KMS-11 (cell line): Measurements from ENCODE around the gene AHCYL2.

Experiments used
- H2AFZ ChIP-seq: fragments of 200-600 bp; sonication (generic); 2 replicates; pipeline ENCODE4 v1.6.1; 2016; ENCODE audit warnings: antibody characterized with exemption, mixed run types, low read depth
- H3K27ac ChIP-seq: fragments of 200-600 bp; sonication (generic); 2 replicates; pipeline ENCODE4 v1.6.1; 2016; ENCODE audit warnings: mild to moderate bottlenecking, mixed run types
- H3K27me3 ChIP-seq: fragments of 200-600 bp; sonication (generic); 2 replicates; pipeline ENCODE4 v1.6.1; 2017; ENCODE audit warnings: mild to moderate bottlenecking, low read depth, mixed run types, moderate library complexity; ENCODE audit not compliant: insufficient read depth
- H3K36me3 ChIP-seq: fragments of 200-600 bp; sonication (generic); 2 replicates; pipeline ENCODE4 v1.6.1; 2017; ENCODE audit warnings: mild to moderate bottlenecking, mixed run types; ENCODE audit not compliant: insufficient read depth
- H3K4me1 ChIP-seq: fragments of 200-600 bp; sonication (generic); 2 replicates; pipeline ENCODE4 v1.6.1; 2016; ENCODE audit warnings: mild to moderate bottlenecking, low read depth, mixed run types; ENCODE audit not compliant: poor library complexity, severe bottlenecking
- H3K4me2 ChIP-seq: fragments of 200-600 bp; sonication (generic); 2 replicates; pipeline ENCODE4 v1.7.0; 2016; ENCODE audit warnings: mild to moderate bottlenecking, mixed run types
- H3K4me3 ChIP-seq: fragments of 200-600 bp; sonication (generic); IDR thresholded peaks from 2 replicates; pipeline ENCODE4 v1.6.1; 2017; ENCODE audit warnings: low read depth, low read length, mixed read lengths; ENCODE audit not compliant: insufficient read depth
- H3K79me2 ChIP-seq: fragments of 200-600 bp; sonication (generic); 2 replicates; pipeline ENCODE4 v1.6.1; 2016; ENCODE audit warnings: low read depth, mixed run types; ENCODE audit not compliant: insufficient read depth
- H3K9ac ChIP-seq: fragments of 200-600 bp; sonication (generic); 2 replicates; pipeline ENCODE4 v1.6.1; 2016; ENCODE audit warnings: mild to moderate bottlenecking, mixed run types
- H4K20me1 ChIP-seq: fragments of 200-600 bp; sonication (generic); 2 replicates; pipeline ENCODE4 v1.6.1; 2016; ENCODE audit warnings: mild to moderate bottlenecking, mixed run types; ENCODE audit not compliant: insufficient read depth
- CTCF ChIP-seq: fragments of 200-600 bp; sonication (generic); conservative IDR thresholded peaks from 2 replicates; pipeline ENCODE4 v1.6.1; 2017; ENCODE audit warnings: low read depth, mild to moderate bottlenecking, antibody characterized with exemption, low read length, moderate library complexity, mixed read lengths

AHCYL2 gene

GRCh38 chr7:129281163-129281562 lies 56.3 kb downstream of the AHCYL2 start:
- H3K27ac ChIP-seq: no peak overlapping the region
- no peak overlapping the region for H3K4me2 ChIP-seq
- TF ChIP-seq CTCF: no peak
- no peak overlapping the region for H3K4me3 ChIP-seq
- no peaks in the 10 kb centered on the region for H4K20me1 ChIP-seq
- no peak overlapping the region for H2AFZ ChIP-seq
- no peaks in the 10 kb centered on the region for H3K79me2 ChIP-seq
- H3K27me3 ChIP-seq: no peaks in the 10 kb centered on the region
- H3K9ac ChIP-seq: no peak overlapping the region
- no peaks in the 10 kb centered on the region for H3K36me3 ChIP-seq
- peaks cover 6% of the 10 kb centered on the region for H3K4me1 ChIP-seq

GRCh38 chr7:129282865-129283264 lies 58.0 kb downstream of the AHCYL2 start:
- H3K4me1 ChIP-seq: peaks cover 6% of the 10 kb centered on the region
- H3K4me3 ChIP-seq: no peak overlapping the region
- H3K79me2 ChIP-seq: no peaks in the 10 kb centered on the region
- TF ChIP-seq CTCF: no peak
- H3K36me3 ChIP-seq: no peaks in the 10 kb centered on the region
- H3K9ac ChIP-seq: no peak overlapping the region
- H2AFZ ChIP-seq: no peak overlapping the region
- no peak overlapping the region for H3K4me2 ChIP-seq
- no peaks in the 10 kb centered on the region for H4K20me1 ChIP-seq
- no peak overlapping the region for H3K27ac ChIP-seq
- H3K27me3 ChIP-seq: no peaks in the 10 kb centered on the region

- peaks cover 6% of the 10 kb centered on the region for H3K4me1 ChIP-seq
- no peaks in the 10 kb centered on the region for H4K20me1 ChIP-seq
- no peak overlapping the region for H3K27ac ChIP-seq
- no peaks in the 10 kb centered on the region for H3K79me2 ChIP-seq
- no peaks in the 10 kb centered on the region for H3K36me3 ChIP-seq
- no peaks in the 10 kb centered on the region for H3K27me3 ChIP-seq
- H3K4me2 ChIP-seq: no peak overlapping the region
- no peak overlapping the region for H3K4me3 ChIP-seq
- H3K9ac ChIP-seq: no peak overlapping the region
- TF ChIP-seq CTCF: no peak
- no peak overlapping the region for H2AFZ ChIP-seq
Measured at GRCh38 chr7:129283936-129284335, 59.1 kb downstream of the AHCYL2 start.

GRCh38 chr7:129285111-129285510 lies 60.3 kb downstream of the AHCYL2 start:
- Histone ChIP-seq H3K4me1 (peaks cover 6% of the 10 kb centered on the region), H3K4me2 (no peak overlapping the region), H3K79me2 (no peaks in the 10 kb centered on the region), H3K27me3 (no peaks in the 10 kb centered on the region), H3K4me3 (no peak overlapping the region), H3K36me3 (no peaks in the 10 kb centered on the region), H2AFZ (no peak overlapping the region), H3K27ac (no peak overlapping the region), H4K20me1 (no peaks in the 10 kb centered on the region), H3K9ac (no peak overlapping the region)
- no peak for TF ChIP-seq CTCF

GRCh38 chr7:129292861-129293260 lies 68.0 kb downstream of the AHCYL2 start:
- Histone ChIP-seq H3K27ac (no peak overlapping the region), H3K79me2 (no peaks in the 10 kb centered on the region), H3K4me1 (peaks cover 23% of the 10 kb centered on the region), H2AFZ (no peak overlapping the region), H4K20me1 (no peaks in the 10 kb centered on the region; the same call in 1 of the 2 replicates), H3K4me2 (no peak overlapping the region), H3K9ac (no peak overlapping the region), H3K36me3 (no peaks in the 10 kb centered on the region), H3K27me3 (no peaks in the 10 kb centered on the region), H3K4me3 (no peak overlapping the region)
- TF ChIP-seq CTCF: no peak
